T-helper 1 cell (primary cell): Measurements from ENCODE around the gene NF2.

Experiments
- DNase-seq, 5 donors: peaks; one replicate each; pipeline ENCODE4 v3.0.0-alpha.2; 2012 to 2020

NF2 gene

GRCh38 chr22:29632672-29633071, 29.2 kb downstream of the NF2 start:
- no peak for DNase-seq

- DNase-seq: no peak
These were observed 30.3 kb downstream of the NF2 start for GRCh38 chr22:29633514-29634312.

GRCh38 chr22:29634847-29635246, 31.4 kb downstream of the NF2 start:
- DNase-seq: no peak

GRCh38 chr22:29635734-29636357, 32.4 kb downstream of the NF2 start:
- DNase-seq: peak in 1 of 5 donors; percentile 32

GRCh38 chr22:29636751-29637150, 33.3 kb downstream of the NF2 start:
- no peak for DNase-seq

- no peak for DNase-seq
These were observed 33.7 kb downstream of the NF2 start for GRCh38 chr22:29637181-29637580.

- DNase-seq: no peak
These were observed 35.2 kb downstream of the NF2 start for GRCh38 chr22:29638678-29639077.

- DNase-seq: no peak
These were observed 35.7 kb downstream of the NF2 start for GRCh38 chr22:29639096-29639495.

- peak in 1 of 5 donors; percentile 16 for DNase-seq
These were observed 37.7 kb downstream of the NF2 start for GRCh38 chr22:29641042-29641699.

- DNase-seq: peak in 1 of 5 donors; percentile 59
These were observed 38.4 kb downstream of the NF2 start for GRCh38 chr22:29641700-29642330.

- peak in 1 of 5 donors; percentile 18 for DNase-seq
These were observed 39.3 kb downstream of the NF2 start for GRCh38 chr22:29642694-29643093.

GRCh38 chr22:29647954-29648737, 44.7 kb downstream of the NF2 start:
- no peak for DNase-seq

GRCh38 chr22:29650370-29650769, 46.9 kb downstream of the NF2 start:
- no peak for DNase-seq

GRCh38 chr22:29651652-29652051, 48.2 kb downstream of the NF2 start:
- DNase-seq: no peak

GRCh38 chr22:29654420-29654819, 51.0 kb downstream of the NF2 start:
- no peak for DNase-seq

GRCh38 chr22:29654882-29655281, 51.4 kb downstream of the NF2 start:
- no peak for DNase-seq

GRCh38 chr22:29658176-29658575, 54.7 kb downstream of the NF2 start:
- no peak for DNase-seq

- no peak for DNase-seq
These were observed 56.6 kb downstream of the NF2 start for GRCh38 chr22:29660021-29660420.

- no peak for DNase-seq
These were observed 57.9 kb downstream of the NF2 start for GRCh38 chr22:29661336-29661735.

GRCh38 chr22:29663180-29663821, 59.9 kb downstream of the NF2 start:
- DNase-seq: no peak

- no peak for DNase-seq
These were observed 62.1 kb downstream of the NF2 start for GRCh38 chr22:29665486-29665885.

- no peak for DNase-seq
These were observed 65.2 kb downstream of the NF2 start for GRCh38 chr22:29668673-29669072.
